ENCODE results near the gene CAPN12. TPM values are rescaled to one million over a fixed set of nuclear protein-coding genes. Genes with fewer than 3 reads are reported as not detected.

CAPN12 gene
- total and polyA plus RNA-seq, 5 donors from 2014 or later: 1.0 to 6.1 (median 2.2) TPM

- Mint-ChIP-seq H3K27me3 (no peaks in the 10 kb centered on the region), H3K36me3 (peaks cover 8% of the 10 kb centered on the region), H3K27ac (peak overlapping the region; percentile 81 to 94 (median 91)), H3K9me3 (no peaks in the 10 kb centered on the region), H3K4me1 (peaks cover 8 to 93% (median 66%) of the 10 kb centered on the region in 4 donors), H3K4me3 (peak overlapping the region; percentile 9 to 90 (median 58))
- peak; percentile 18 to 32 for ATAC-seq (ENCODE audit: low read depth in 2 of 2)
- Histone ChIP-seq H3K36me3 (ENCODE audit: control insufficient read depth, insufficient read depth, low read length) (no peaks in the 10 kb centered on the region), H3K27ac (ENCODE audit: insufficient read depth, low read length, poor library complexity, severe bottlenecking) (peak overlapping the region; percentile 83), H3K27me3 (ENCODE audit: control insufficient read depth, insufficient read depth, low read length) (no peaks in the 10 kb centered on the region), H3K9me3 (ENCODE audit: control insufficient read depth in 2 of 2, low read length in 2 of 2) (no peaks in the 10 kb centered on the region), H3K4me1 (ENCODE audit: control insufficient read depth, insufficient read depth, low read length, poor library complexity, severe bottlenecking) (peaks cover 80% of the 10 kb centered on the region), H3K4me3 (ENCODE audit: low read depth, low read length) (peak overlapping the region; percentile 32)
- DNase-seq: peak; percentile 52 to 67 (median 53)
These were observed 60.0 kb downstream of the CAPN12 start for GRCh38 chr19:38684078-38684861.

- H3K4me3 Mint-ChIP-seq: peak overlapping the region in 3 of 4 donors; percentile 33 to 90 (median 64)
- Histone ChIP-seq H3K4me1 (ENCODE audit: control insufficient read depth, insufficient read depth, low read length, poor library complexity, severe bottlenecking) (peaks cover 87% of the 10 kb centered on the region), H3K36me3 (ENCODE audit: control insufficient read depth, insufficient read depth, low read length) (no peaks in the 10 kb centered on the region), H3K27me3 (ENCODE audit: control insufficient read depth, insufficient read depth, low read length) (no peaks in the 10 kb centered on the region), H3K4me3 (ENCODE audit: low read depth, low read length) (peak overlapping the region; percentile 7), H3K9me3 (ENCODE audit: control insufficient read depth in 2 of 2, low read length in 2 of 2) (no peaks in the 10 kb centered on the region), H3K27ac (ENCODE audit: insufficient read depth, low read length, poor library complexity, severe bottlenecking) (peak overlapping the region; percentile 83)
- ATAC-seq (ENCODE audit: low read depth in 2 of 2) (peak; percentile 60 to 63), DNase-seq (peak in 2 of 3 donors; percentile 50 to 64)
- H3K9me3 Mint-ChIP-seq: no peaks in the 10 kb centered on the region
- H3K27ac Mint-ChIP-seq: peak overlapping the region; percentile 81 to 94 (median 91)
- no peaks in the 10 kb centered on the region for H3K27me3 Mint-ChIP-seq
- peaks cover 8 to 93% (median 67%) of the 10 kb centered on the region in 4 donors for H3K4me1 Mint-ChIP-seq
- H3K36me3 Mint-ChIP-seq: peaks cover 8% of the 10 kb centered on the region
These were observed 60.7 kb downstream of the CAPN12 start for GRCh38 chr19:38683393-38684077.

GRCh38 chr19:38682872-38683392, 61.3 kb downstream of the CAPN12 start:
- peak overlapping the region; percentile 83 for H3K27ac ChIP-seq (ENCODE audit: insufficient read depth, low read length, poor library complexity, severe bottlenecking)
- Mint-ChIP-seq H3K36me3 (peaks cover 12% of the 10 kb centered on the region), H3K4me3 (peak overlapping the region in 2 of 4 donors; percentile 57 to 90)

GRCh38 chr19:38682195-38682867, 61.9 kb downstream of the CAPN12 start:
- H3K36me3 ChIP-seq (ENCODE audit: control insufficient read depth, insufficient read depth, low read length): no peaks in the 10 kb centered on the region
- Mint-ChIP-seq H3K9me3 (no peaks in the 10 kb centered on the region), H3K27ac (peak overlapping the region; percentile 81 to 94 (median 91)), H3K4me3 (peak overlapping the region in 2 of 4 donors; percentile 57 to 90), H3K36me3 (peaks cover 14% of the 10 kb centered on the region), H3K4me1 (peaks cover 9 to 97% (median 72%) of the 10 kb centered on the region in 4 donors), H3K27me3 (no peaks in the 10 kb centered on the region)
- no peak for DNase-seq
- H3K9me3 ChIP-seq (ENCODE audit: control insufficient read depth in 2 of 2, low read length in 2 of 2): no peaks in the 10 kb centered on the region
- no peaks in the 10 kb centered on the region for H3K27me3 ChIP-seq (ENCODE audit: control insufficient read depth, insufficient read depth, low read length)
- H3K4me1 ChIP-seq (ENCODE audit: control insufficient read depth, insufficient read depth, low read length, poor library complexity, severe bottlenecking): peaks cover 99% of the 10 kb centered on the region
- no peak overlapping the region for H3K4me3 ChIP-seq (ENCODE audit: low read depth, low read length)
- ATAC-seq (ENCODE audit: low read depth in 2 of 2): no peak
- H3K27ac ChIP-seq (ENCODE audit: insufficient read depth, low read length, poor library complexity, severe bottlenecking): peak overlapping the region; percentile 83

More at GRCh38 chr19:38682872-38683392, 61.3 kb downstream of the CAPN12 start:
- Mint-ChIP-seq H3K4me1 (peaks cover 8 to 97% (median 72%) of the 10 kb centered on the region in 4 donors), H3K27me3 (no peaks in the 10 kb centered on the region), H3K9me3 (no peaks in the 10 kb centered on the region), H3K27ac (peak overlapping the region; percentile 81 to 94 (median 91))
- Histone ChIP-seq H3K9me3 (ENCODE audit: control insufficient read depth in 2 of 2, low read length in 2 of 2) (no peaks in the 10 kb centered on the region), H3K4me1 (ENCODE audit: control insufficient read depth, insufficient read depth, low read length, poor library complexity, severe bottlenecking) (peaks cover 93% of the 10 kb centered on the region), H3K36me3 (ENCODE audit: control insufficient read depth, insufficient read depth, low read length) (no peaks in the 10 kb centered on the region), H3K27me3 (ENCODE audit: control insufficient read depth, insufficient read depth, low read length) (no peaks in the 10 kb centered on the region), H3K4me3 (ENCODE audit: low read depth, low read length) (no peak overlapping the region)
- no peak for ATAC-seq (ENCODE audit: low read depth in 2 of 2)
- no peak for DNase-seq

Other genes with a start within 250 kb of the CAPN12 start
- 310 TPM for gene MAP4K1, start 126.5 kb downstream of the CAPN12 start, total RNA-seq
- 100 to 1,000 TPM; 117 to 164 (median 140) TPM for gene MAP4K1, start 126.5 kb downstream of the CAPN12 start, polyA plus RNA-seq
- gene EIF3K, start 125.3 kb downstream of the CAPN12 start, total RNA-seq: 319 TPM
- 100 to 1,000 TPM; 429 to 508 (median 476) TPM for gene EIF3K, start 125.3 kb downstream of the CAPN12 start, polyA plus RNA-seq
- gene ACTN4, start 96.8 kb downstream of the CAPN12 start, total RNA-seq: 323 TPM
- gene ACTN4, start 96.8 kb downstream of the CAPN12 start, polyA plus RNA-seq: 10 to 100 TPM; 11.2 to 22.2 (median 15.7) TPM
- gene LGALS7, start 29.0 kb upstream of the CAPN12 start, total RNA-seq: not detected
- gene LGALS7, start 29.0 kb upstream of the CAPN12 start, polyA plus RNA-seq: not detected
- gene LGALS7B, start 44.7 kb upstream of the CAPN12 start, total RNA-seq: not detected
- gene LGALS7B, start 44.7 kb upstream of the CAPN12 start, polyA plus RNA-seq: not detected
- 2.1 TPM for gene LGALS4, start 68.5 kb upstream of the CAPN12 start, total RNA-seq
- gene LGALS4, start 68.5 kb upstream of the CAPN12 start, polyA plus RNA-seq: under 1 TPM in 1 of 4 donors, not detected in 3; 0.10 TPM
- gene ECH1, start 87.3 kb upstream of the CAPN12 start, total RNA-seq: 95.2 TPM
- gene ECH1, start 87.3 kb upstream of the CAPN12 start, polyA plus RNA-seq: 100 to 1,000 TPM; 248 to 308 (median 277) TPM
- gene HNRNPL, start 105.5 kb upstream of the CAPN12 start, total RNA-seq: 503 TPM
- gene HNRNPL, start 105.5 kb upstream of the CAPN12 start, polyA plus RNA-seq: 10 to 100 TPM; 66.3 to 93.6 (median 85.5) TPM
- 48.9 TPM for gene RINL, start 133.8 kb upstream of the CAPN12 start, total RNA-seq
- 10 to 100 TPM; 30.1 to 39.7 (median 36.5) TPM for gene RINL, start 133.8 kb upstream of the CAPN12 start, polyA plus RNA-seq
- 78.4 TPM for gene SIRT2, start 155.1 kb upstream of the CAPN12 start, total RNA-seq
- 10 to 100 TPM; 33.8 to 52.0 (median 44.3) TPM for gene SIRT2, start 155.1 kb upstream of the CAPN12 start, polyA plus RNA-seq
- gene NFKBIB, start 155.5 kb upstream of the CAPN12 start, total RNA-seq: 57.7 TPM
- gene NFKBIB, start 155.5 kb upstream of the CAPN12 start, polyA plus RNA-seq: 10 to 100 TPM in 3 of 4 donors, 1 to 10 TPM in 1; 9.0 to 18.9 (median 11.9) TPM
- 0.91 TPM for gene CCER2, start 167.7 kb upstream of the CAPN12 start, total RNA-seq
- gene CCER2, start 167.7 kb upstream of the CAPN12 start, polyA plus RNA-seq: not detected
- 16.1 TPM for gene SARS2, start 186.3 kb upstream of the CAPN12 start, total RNA-seq
- gene SARS2, start 186.3 kb upstream of the CAPN12 start, polyA plus RNA-seq: 10 to 100 TPM; 13.1 to 15.6 (median 15.0) TPM
- gene MRPS12, start 186.5 kb upstream of the CAPN12 start, total RNA-seq: 19.8 TPM
- 100 to 1,000 TPM in 3 of 4 donors, 10 to 100 TPM in 1; 97.2 to 114 (median 108) TPM for gene MRPS12, start 186.5 kb upstream of the CAPN12 start, polyA plus RNA-seq
- not detected for gene FBXO17, start 231.3 kb upstream of the CAPN12 start, total RNA-seq
- under 1 TPM in 2 of 4 donors, not detected in 2; 0.14 to 0.30 TPM for gene FBXO17, start 231.3 kb upstream of the CAPN12 start, polyA plus RNA-seq